Hematopoietic multipotent progenitor cell treated with erythropoietin and hydrocortisone succinate and interleukin-3 and kit ligand, for 6 days (in vitro differentiated cells): ENCODE data around the gene OFD1.
"Not testable (repeated sequence)": the region's sequence is repeated elsewhere in the genome, so short reads cannot be mapped to it uniquely, and the experiment has no call there.

Experiments
- DNase-seq: peaks from one replicate; pipeline ENCODE4 v3.0.0-alpha.2; 2015

OFD1 gene

GRCh38 chrX:13702111-13702789 is 32.3 kb upstream of the OFD1 start:
- no peak for DNase-seq

DNA sequence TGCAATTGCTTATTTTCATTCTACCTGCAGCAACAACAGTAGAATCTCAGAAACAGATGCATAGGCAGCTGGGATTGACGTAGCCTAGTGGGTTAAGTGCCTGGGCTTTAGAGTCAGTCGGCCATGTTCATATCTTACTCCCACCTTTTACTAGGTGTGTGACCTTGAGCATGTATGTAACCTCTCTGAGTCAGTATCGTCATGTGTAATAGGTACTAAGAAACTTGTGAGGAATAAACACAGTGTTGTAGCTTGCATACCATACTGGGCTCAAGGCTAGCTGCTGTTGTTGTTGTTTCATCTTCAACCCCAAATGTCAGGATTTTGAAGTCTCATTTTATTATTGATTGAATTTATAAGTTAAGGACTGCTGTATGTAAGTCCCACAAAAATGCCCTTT is 31.4 kb upstream of the OFD1 start:
- no peak for DNase-seq

DNA sequence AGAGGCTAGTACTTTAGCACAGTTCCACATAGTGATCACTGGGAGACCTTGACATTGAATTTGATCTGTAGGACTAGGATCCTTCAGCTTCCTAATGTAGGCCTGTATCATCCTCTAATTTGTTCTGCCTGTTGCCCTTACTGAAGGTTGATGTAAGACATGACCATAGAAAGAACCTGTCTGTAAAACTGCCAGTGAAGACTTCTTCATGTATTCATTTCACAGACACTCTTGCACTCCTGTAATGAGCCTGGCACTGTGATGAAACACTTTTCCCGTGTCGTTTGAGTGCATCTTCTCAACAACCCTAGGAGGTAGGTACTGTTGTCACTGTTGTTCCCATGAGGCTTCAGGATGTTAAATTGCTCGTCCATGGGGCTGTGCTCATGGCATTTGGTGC is 31.0 kb upstream of the OFD1 start:
- no peak for DNase-seq

GRCh38 chrX:13711141-13711540 is 23.4 kb upstream of the OFD1 start:
- no peak for DNase-seq

DNA sequence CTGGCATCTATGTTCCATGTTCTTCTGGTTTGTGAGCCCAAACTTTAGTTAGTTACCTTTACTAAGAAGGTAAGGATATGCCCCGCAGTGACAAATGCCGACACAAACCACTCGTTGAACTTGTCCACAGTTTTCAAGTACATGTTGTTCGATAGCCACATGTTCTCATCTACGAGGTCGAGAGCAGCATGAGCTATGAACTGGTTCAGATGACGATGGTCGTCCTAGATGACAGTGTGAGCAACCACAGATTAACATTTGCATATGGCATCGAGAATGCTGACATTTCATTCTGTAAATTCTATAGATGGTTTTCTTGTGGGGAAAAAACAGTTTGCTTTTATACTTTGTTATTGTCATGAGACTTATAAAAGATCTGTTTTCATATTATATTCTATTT is 18.1 kb upstream of the OFD1 start:
- DNase-seq, result no peak

GRCh38 chrX:13716905-13717304 is 17.6 kb upstream of the OFD1 start:
- DNase-seq, result no peak

DNA sequence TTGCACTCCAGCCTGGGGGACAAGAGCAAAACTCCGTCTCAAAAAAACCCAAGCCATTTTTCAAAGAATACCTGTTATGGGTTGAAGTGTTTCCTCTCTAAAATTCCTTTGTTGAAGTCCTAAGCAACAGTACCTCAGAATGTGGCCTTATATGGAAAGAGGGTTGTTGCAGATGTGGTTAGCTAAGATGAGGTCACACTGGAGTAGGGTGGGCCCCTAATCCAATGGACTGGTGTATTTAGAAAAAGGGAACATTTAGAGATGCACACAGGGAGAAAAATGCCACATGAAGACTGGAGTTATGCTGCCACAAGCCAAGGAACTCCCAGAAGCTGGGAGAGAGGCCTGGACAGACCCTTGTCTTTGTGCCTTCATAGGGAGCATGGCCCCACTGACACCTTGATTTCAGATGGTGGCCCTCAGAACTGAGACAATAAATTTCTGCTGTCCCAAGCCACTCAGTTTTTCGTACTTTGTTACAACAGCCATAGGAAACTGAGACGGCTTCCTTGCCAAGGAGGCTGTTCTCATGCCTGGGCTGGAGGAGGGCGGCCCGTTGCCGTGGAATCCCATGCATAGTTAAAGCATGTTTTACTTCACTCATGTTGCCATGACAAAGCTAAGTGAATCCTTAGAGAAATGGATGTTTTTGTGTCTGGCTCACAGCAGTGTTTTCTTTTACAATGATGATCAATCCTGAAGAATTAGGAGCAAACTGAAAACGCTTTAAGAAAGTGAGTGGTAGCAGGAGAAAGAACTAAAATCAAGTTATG is 16.7 kb upstream of the OFD1 start:
- no peak for DNase-seq

DNA sequence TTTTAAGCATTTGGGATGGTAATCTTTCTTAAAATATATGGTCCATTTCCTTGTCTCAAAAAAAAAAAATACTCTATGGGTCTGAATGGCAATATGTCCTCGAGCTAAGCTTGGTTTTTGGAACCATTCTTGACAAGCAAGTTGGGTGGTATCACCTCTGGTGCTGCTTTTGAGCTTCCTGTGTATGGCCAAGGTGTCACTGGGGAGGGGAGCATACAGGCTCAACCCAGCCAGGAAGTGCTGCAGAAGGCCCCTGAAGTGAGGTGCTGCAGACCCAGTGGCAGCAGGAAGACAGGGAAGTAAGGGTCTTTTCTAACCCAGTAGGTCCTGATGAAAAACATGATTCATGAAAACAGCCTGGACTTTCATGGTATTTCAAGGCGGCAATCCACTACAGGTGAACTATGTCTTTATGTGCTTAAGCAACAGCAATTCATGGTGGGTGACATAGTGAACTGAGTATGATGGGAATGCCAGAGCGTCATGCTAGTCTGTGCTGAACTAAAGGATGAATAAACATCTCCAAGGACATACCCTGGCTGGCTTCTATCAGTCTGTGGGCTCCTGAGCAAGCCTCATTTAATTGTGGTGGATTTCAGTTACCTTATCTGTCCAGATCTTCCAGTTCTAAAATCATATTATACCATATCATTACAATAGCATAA is 15.2 kb upstream of the OFD1 start:
- DNase-seq, result no peak

GRCh38 chrX:13721371-13721770 is 13.2 kb upstream of the OFD1 start:
- no peak for DNase-seq

DNA sequence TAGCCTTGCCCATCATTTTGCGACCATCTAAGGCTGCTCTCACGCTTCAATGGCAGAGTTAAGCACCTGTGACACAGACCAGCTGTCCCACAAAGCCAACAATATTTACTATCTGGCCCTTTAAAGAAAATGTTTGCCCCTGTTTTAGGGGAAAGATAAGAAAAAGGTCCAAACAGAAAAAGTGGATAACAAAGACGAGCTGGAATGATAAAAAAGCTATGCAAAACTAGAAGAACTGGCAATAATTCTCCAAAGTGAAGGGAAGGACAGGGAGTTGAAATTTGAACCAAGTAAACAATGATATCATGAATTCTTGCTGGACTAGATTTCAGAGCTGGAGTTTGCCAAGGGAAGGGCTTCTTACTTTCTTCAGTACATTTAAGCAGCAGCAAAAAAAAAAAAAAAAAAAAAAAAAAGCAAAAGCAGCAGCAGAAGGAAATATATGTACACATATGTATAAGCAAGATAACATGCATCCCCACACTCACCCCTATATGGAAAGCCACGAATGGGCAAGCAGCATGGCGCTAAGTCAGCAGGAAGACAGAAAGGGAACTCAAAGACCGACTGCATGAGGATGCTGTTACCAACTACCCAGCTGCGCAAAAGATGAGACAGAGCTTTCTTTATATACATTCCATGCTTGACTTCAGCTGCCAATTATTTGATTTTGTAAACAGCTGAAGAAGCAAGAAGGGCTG is 12.6 kb upstream of the OFD1 start:
- peak; percentile 74 for DNase-seq

GRCh38 chrX:13724878-13725277 is 9.7 kb upstream of the OFD1 start:
- not testable (repeated sequence) for DNase-seq

- not testable (repeated sequence) for DNase-seq
Measured at GRCh38 chrX:13726583-13726982, 8.0 kb upstream of the OFD1 start.

GRCh38 chrX:13730523-13730922 is 4.0 kb upstream of the OFD1 start:
- not testable (repeated sequence) for DNase-seq

- no peak for DNase-seq
Measured at GRCh38 chrX:13732246-13733067, 2.1 kb upstream of the OFD1 start.

- no peak for DNase-seq
Measured at GRCh38 chrX:13733506-13733905, 1.0 kb upstream of the OFD1 start.

DNA sequence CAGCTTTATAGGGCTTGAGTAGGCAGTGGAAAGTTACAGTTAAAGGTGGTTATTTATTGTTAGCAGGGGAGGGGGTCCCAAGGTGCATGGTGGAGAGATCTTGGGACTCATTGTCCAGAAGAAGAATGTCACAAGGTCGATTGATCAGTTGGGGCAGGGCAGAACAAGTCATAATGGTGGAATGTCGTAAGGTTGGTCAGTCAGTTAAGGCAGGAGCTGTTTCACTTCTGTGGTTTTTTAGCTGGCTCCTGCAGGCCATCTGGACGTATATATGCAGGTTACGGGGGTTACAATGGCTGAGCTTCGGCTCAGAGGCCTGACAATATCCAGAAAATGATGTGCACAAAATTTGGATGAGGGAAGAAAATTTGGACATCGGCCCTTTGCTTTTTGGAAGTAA is 7.1 kb downstream of the OFD1 start:
- DNase-seq, result no peak

DNA sequence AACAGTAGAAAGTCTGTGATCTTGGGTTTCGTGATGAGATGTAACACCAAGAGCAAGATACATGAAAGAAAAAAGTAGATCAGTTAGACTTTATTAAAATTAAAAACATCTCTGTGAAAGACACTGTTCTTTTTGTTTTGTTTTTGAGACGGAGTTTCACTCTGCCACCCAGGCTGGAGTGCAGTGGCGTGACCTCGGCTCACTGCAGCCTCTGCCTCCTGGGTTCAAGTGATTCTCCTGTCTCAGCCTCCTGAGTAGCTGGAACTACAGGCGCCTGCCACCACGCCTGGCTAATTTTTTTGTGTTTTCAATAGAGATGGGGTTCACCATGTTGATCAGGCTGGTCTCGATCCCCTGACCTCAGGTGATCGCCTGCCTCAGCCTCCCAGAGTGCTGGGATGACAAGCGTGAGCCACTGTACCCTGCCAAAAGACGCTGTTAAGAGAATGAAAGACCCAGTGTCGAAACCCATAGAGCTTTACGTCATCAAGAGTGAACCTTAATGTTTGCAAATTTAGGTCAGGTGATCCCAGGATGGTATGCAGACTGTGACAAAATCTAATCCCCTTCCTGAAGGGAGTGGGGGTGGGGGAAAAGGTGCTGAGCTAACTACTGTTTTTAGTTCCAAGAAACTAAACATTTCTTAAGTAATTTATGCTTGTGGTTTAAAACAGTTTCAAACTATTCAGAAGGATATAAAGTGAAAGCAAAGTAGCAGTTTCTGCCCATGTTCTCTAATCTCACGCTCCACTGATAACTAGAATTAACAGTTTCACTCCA is 8.0 kb downstream of the OFD1 start:
- DNase-seq, result peak; percentile 65

GRCh38 chrX:13747836-13748235 is 13.3 kb downstream of the OFD1 start:
- peak; percentile 69 for DNase-seq

DNA sequence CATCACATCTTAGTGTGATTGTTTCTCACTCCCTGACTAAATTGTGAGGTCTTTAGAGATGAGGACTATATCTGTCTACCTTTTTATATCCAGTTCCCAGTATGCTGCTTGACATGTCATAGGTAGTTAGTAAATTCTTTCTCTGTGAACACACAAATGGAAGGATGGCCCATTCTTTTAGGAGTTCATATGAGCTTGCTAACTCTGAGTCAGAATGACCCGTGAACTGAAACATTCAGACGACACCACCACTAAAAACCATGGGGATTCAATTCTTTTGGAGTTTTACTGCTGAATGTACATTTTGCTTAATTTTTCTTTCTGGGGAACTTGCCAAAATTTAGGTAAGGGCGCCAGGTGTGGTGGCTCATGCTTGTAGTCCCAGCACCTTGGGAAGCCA is 13.9 kb downstream of the OFD1 start:
- DNase-seq, result no peak

DNA sequence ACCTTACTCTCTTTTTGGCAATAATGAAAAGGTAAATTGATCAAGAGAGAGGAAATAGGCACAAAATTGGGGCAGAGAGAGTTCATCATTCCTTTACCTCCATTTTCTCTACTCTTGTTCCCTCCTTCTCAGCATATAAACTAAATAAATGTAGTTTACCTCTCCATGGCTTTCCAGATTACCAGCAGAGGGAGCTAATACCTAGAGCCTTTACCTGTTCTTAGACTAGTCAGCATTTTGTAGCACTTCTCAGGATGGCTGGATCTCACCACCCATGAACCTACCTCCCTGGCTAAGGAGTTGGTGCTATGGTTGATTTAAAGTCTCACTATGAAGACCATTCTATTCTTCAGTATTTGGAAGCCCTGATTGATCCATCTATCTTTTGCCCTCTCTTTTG is 15.7 kb downstream of the OFD1 start:
- DNase-seq, result peak; percentile 67

DNA sequence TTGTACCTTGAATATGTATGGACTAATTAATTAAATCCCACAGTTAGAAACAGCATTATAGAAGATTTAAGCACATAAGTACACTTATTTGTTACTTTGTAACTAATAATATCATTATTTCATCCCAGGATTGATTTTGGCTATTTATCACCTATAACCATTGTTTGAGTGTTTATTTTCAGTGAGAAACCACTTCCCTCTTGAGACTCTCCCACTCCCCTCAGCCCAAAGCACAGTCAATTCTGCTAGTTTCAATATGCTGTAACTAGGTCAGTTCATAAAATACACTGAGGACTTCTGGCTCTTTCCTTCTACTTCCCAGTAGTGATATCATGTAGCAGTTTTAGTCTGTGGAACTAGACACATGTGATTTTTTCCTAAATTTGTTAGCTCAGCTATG is 16.3 kb downstream of the OFD1 start:
- no peak for DNase-seq

DNA sequence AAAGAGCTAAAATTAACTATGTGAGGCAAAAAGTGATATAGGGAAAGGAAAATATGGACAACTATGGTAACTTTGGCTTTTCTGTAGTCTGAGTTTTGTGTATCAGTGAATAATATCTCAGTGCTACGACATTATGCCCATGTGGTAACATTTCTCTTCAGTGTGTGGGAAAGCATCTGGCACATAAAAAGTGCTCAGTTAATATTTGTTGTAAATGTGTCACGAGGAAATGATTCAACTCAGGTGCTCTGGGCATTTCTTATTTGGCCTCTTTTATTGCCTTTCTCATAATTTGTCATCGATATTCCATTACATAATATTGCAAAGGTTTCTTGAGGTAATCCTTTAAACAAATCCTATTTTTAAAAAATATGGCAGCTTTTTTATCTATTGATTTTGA is 17.6 kb downstream of the OFD1 start:
- DNase-seq, result no peak
